Kidney (tissue), 14 donors: ENCODE measurements around the gene CLDN16. TPM values are rescaled to one million over a fixed set of nuclear protein-coding genes. Genes with fewer than 3 reads are reported as not detected.

Source experiments
- DNase-seq, 5 donors: peaks; one replicate each; pipeline ENCODE4 v3.0.0-alpha.2; 2013 to 2020
- FAIRE-seq: peaks from 2 replicates; lab custom pipeline; 2012; peaks lifted over from hg19 to GRCh38; lab: Jason Lieb, UNC
- H3K27ac ChIP-seq, 2 donors: one replicate each; pipeline ENCODE4 v1.7.0; 2013; ENCODE audit warnings: low read depth in 2 of 2, low read length in 2 of 2, inconsistent platforms in 1 of 2
- H3K27me3 ChIP-seq: one replicate; pipeline ENCODE4 v1.7.1; 2013; ENCODE audit warnings: low read length, inconsistent platforms; ENCODE audit not compliant: control insufficient read depth, insufficient read depth
- H3K36me3 ChIP-seq, 3 donors: one replicate each; pipeline versions ENCODE4 v1.7.0 to v1.7.1; 2013; ENCODE audit warnings: low read length in 3 of 3, control low read depth in 1 of 3, inconsistent platforms in 1 of 3; ENCODE audit not compliant: insufficient read depth in 3 of 3, control insufficient read depth in 2 of 3
- H3K4me1 ChIP-seq, 3 donors: one replicate each; pipeline versions ENCODE4 v1.7.0 to v1.7.1; 2013; ENCODE audit warnings: low read length in 3 of 3, inconsistent platforms in 1 of 3, low read depth in 1 of 3; ENCODE audit not compliant: control insufficient read depth in 2 of 3, insufficient read depth in 2 of 3
- H3K4me3 ChIP-seq, 3 donors: one replicate each; pipeline versions ENCODE4 v1.7.0 to v1.8.1; 2013; ENCODE audit warnings: low read length in 3 of 3, control low read depth in 1 of 3, inconsistent platforms in 1 of 3
- H3K9ac ChIP-seq, 3 donors: one replicate each; pipeline versions ENCODE4 v1.7.0 to v1.7.1; 2013; ENCODE audit warnings: low read length in 3 of 3, control low read depth in 1 of 3, inconsistent platforms in 1 of 3
- H3K9me3 ChIP-seq, 3 donors: one replicate each; pipeline versions ENCODE4 v1.7.0 to v1.7.1; 2013; ENCODE audit warnings: low read length in 3 of 3, control low read depth in 1 of 3, inconsistent platforms in 1 of 3; ENCODE audit not compliant: control insufficient read depth in 2 of 3, insufficient read depth in 1 of 3
- intact Hi-C: fragments of 100-400 bp; cut with DNase I; formaldehyde crosslinking; loops from one replicate; pipeline ENCODE4 v1.11.1; 2022
- polyA plus RNA-seq: library from polyadenylated mRNA; stranded (reverse); fragments of 350-450 nt; fragmentation: Illumina TruSeq; extraction: RNeasy Lipid Tissue Mini Kit (QIAGEN cat#74804); gene quantifications from one replicate; pipeline ENCODE4 v1.2.3, GENCODE V29; 2014; ENCODE audit warnings: low read depth, low replicate concordance; ENCODE audit not compliant: insufficient read depth
- total RNA-seq: library from RNA; stranded (reverse); fragmentation: NEBNext Ultra II Directional; extraction: Animal tissue kit (Norgen Biotek cat#: 25700); gene quantifications from one replicate; pipeline ENCODE4 v1.2.1, GENCODE V29; 2021
- TF ChIP-seq, protein P1 (sequence below): IDR thresholded peaks from 3 replicates; pipeline ENCODE4 v1.5.1; 2012; ENCODE audit warnings: mild to moderate bottlenecking, moderate library complexity, borderline replicate concordance; ENCODE audit not compliant: insufficient read depth; ENCODE audit errors: extremely low read depth
- donor health status: control.
- donor health status: control.
- donor health status: control.
- donor health status: control.
- donor health status: control.
- donor health status: DM: yes; HTN: yes; CAD: no.
- donor health status: Normal renal cell carcinoma (clear cell type).

CLDN16 gene
- total and polyA plus RNA-seq, 2 donors from 2014 or later = 27.3 to 28.4 TPM

GRCh38 chr3:190436331-190436730, 48.4 kb downstream of the CLDN16 start:
- Histone ChIP-seq H3K4me3 (no peak overlapping the region), H3K36me3 (no peaks in the 10 kb centered on the region), H3K27ac (no peak overlapping the region), H3K27me3 (no peaks in the 10 kb centered on the region), H3K9ac (no peak overlapping the region), H3K9me3 (no peaks in the 10 kb centered on the region), H3K4me1 (no peaks in the 10 kb centered on the region)
- FAIRE-seq (no peak), DNase-seq (no peak)
- TF ChIP-seq, protein P1, sequence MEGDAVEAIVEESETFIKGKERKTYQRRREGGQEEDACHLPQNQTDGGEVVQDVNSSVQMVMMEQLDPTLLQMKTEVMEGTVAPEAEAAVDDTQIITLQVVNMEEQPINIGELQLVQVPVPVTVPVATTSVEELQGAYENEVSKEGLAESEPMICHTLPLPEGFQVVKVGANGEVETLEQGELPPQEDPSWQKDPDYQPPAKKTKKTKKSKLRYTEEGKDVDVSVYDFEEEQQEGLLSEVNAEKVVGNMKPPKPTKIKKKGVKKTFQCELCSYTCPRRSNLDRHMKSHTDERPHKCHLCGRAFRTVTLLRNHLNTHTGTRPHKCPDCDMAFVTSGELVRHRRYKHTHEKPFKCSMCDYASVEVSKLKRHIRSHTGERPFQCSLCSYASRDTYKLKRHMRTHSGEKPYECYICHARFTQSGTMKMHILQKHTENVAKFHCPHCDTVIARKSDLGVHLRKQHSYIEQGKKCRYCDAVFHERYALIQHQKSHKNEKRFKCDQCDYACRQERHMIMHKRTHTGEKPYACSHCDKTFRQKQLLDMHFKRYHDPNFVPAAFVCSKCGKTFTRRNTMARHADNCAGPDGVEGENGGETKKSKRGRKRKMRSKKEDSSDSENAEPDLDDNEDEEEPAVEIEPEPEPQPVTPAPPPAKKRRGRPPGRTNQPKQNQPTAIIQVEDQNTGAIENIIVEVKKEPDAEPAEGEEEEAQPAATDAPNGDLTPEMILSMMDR = no peak
- intact Hi-C loops = no loop called here

DNA sequence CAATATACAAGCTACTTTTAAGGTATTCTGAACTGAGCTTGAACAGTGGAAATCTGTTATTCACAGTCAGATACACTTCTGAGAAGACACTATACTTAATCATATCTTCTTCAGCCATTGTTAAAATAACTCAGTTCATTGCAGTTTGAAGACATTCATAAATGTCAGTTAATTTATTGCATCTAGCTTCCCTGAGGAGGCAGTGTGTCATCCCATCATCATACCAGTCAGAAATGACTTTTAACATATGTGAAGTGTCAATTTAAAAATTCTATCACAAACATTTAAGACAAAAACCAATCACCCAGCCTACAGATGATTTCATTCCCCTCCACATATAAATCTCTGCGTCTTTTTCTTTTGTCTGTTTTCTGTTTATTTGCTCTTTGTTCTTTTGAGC, 54.3 kb downstream of the CLDN16 start:
- H3K9ac ChIP-seq = no peak overlapping the region
- H3K27me3 ChIP-seq = no peaks in the 10 kb centered on the region
- intact Hi-C loops = no loop called here
- TF ChIP-seq, protein P1 = no peak
- no peak overlapping the region for H3K27ac ChIP-seq
- DNase-seq (no peak), FAIRE-seq (no peak)
- H3K4me1 ChIP-seq = peaks cover 0 to 4% (median 0%) of the 10 kb centered on the region in 3 donors
- H3K4me3 ChIP-seq = no peak overlapping the region
- no peaks in the 10 kb centered on the region for H3K9me3 ChIP-seq
- no peaks in the 10 kb centered on the region for H3K36me3 ChIP-seq

DNA sequence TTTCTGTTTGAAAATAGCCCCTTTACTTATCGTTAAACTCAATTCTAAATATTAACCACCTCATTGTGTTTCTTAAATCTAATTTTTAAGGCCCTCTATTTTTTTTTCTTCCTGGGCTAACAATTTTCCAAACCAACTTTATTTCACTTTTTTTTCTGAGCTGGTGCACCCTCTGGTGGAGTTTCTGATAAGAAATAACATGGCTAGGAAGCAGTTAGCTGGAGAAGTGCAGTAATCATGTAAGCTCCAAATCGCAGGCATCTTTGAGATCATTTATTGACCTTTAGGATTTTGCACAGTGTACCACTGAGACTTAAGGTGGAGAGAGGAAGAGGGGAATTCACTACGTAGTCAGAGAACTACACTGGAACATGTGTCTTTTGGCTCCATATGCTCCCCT, 55.3 kb downstream of the CLDN16 start:
- intact Hi-C loops = no loop called here
- Histone ChIP-seq H3K27me3 (no peaks in the 10 kb centered on the region), H3K27ac (no peak overlapping the region), H3K36me3 (no peaks in the 10 kb centered on the region), H3K9me3 (no peaks in the 10 kb centered on the region), H3K4me1 (peaks cover 0 to 4% (median 0%) of the 10 kb centered on the region in 3 donors), H3K9ac (no peak overlapping the region), H3K4me3 (no peak overlapping the region)
- DNase-seq (no peak), FAIRE-seq (no peak)
- TF ChIP-seq, protein P1 = no peak

DNA sequence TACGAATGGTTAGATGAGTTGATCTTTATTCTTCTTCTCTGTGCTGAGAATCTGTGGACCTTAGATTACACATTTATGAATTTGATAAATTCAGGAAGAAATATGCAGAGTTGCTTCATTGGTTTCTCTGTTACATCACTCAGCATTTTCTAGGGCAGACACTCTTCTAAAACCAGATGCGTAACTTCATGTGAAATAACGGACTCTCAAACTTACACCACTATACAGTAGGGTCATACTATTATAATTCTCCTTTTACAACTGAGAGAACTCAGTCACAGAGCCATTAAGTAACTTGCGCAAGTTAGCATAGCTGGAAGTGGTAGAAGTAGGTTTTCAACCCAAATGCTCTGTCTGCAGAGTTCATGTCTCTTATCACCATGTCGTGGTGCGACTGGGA, 56.0 kb downstream of the CLDN16 start:
- no peak for DNase-seq
- H3K27ac ChIP-seq = no peak overlapping the region
- TF ChIP-seq, protein P1 = no peak
- no peaks in the 10 kb centered on the region for H3K9me3 ChIP-seq
- H3K4me1 ChIP-seq = peaks cover 0 to 4% (median 0%) of the 10 kb centered on the region in 3 donors
- no peak overlapping the region for H3K4me3 ChIP-seq
- no peak overlapping the region for H3K9ac ChIP-seq
- FAIRE-seq = no peak
- H3K27me3 ChIP-seq = no peaks in the 10 kb centered on the region
- no peaks in the 10 kb centered on the region for H3K36me3 ChIP-seq
- intact Hi-C loops = no loop called here
